K562 (cell line): Measurements from ENCODE around the gene COL4A4. TPM values are rescaled to one million over a fixed set of nuclear protein-coding genes. Genes with fewer than 3 reads are reported as not detected.

Source experiments
- ATAC-seq: fragments of 200-7000 bp; cut with Tn5 transposase; 3 replicates; pipeline ENCODE4 v1.9.1; 2020; ENCODE audit warnings: moderate library complexity
- BruUV-seq: library from RNA; stranded (reverse); fragments of 400-500 nt; replicated peaks from 2 replicates; lab custom pipeline; 2021; lab: Mats Ljungman, UMichigan
- CTCF ChIA-PET: fragments of 300-600 bp; formaldehyde crosslinking; extraction: SDS; loops from one replicate; lab custom pipeline; 2021; ENCODE audit warnings: low intra/inter-chr PET ratio; lab: Yijun Ruan, JAX
- POLR2A ChIA-PET: fragments of 300-600, 350-650 bp; sonication (Branson Sonifier 250); formaldehyde crosslinking; extraction: SDS; loops from one replicate; lab custom pipeline; 2021; ENCODE audit warnings: antibody characterized with exemption, inconsistent platforms; lab: Yijun Ruan, JAX
- DNase-seq, 4 experiments: peaks; one replicate each; pipeline versions ENCODE4 v3.0.0 to v3.0.0-alpha.2; 2011 to 2018; ENCODE audit warnings: low spot score in 3 of 4, mixed read lengths in 3 of 4; ENCODE audit errors: extremely low read depth in 1 of 4
- FAIRE-seq: peaks from 2 replicates; lab custom pipeline; 2011; peaks lifted over from hg19 to GRCh38; lab: Jason Lieb, UNC
- H2AFZ ChIP-seq: 2 replicates; pipeline ENCODE4 v1.6.0; 2011; ENCODE audit warnings: low read depth, low read length, control low read depth, inconsistent platforms
- H3K27ac ChIP-seq: fragments of 200-600 bp; 3 replicates; pipeline ENCODE4 v1.8.0; 2011; ENCODE audit warnings: low read depth, mild to moderate bottlenecking, control low read depth, inconsistent platforms, low read length, moderate library complexity, mixed read lengths; ENCODE audit errors: extremely low read depth
- H3K27me3 ChIP-seq, 2 experiments: fragments of 300-600 bp in 1 of 2; 2 replicates in 1 of 2; 3 replicates in 1 of 2; pipeline versions ENCODE4 v1.6.0 to v1.8.0; 2011; ENCODE audit warnings: inconsistent platforms in 2 of 2, low read length in 2 of 2, mild to moderate bottlenecking in 1 of 2, mixed read lengths in 1 of 2, moderate library complexity in 1 of 2; ENCODE audit not compliant: control insufficient read depth in 2 of 2, insufficient read depth in 2 of 2
- H3K36me3 ChIP-seq: fragments of 300-600 bp; 3 replicates; pipeline ENCODE4 v1.8.0; 2011; ENCODE audit warnings: mild to moderate bottlenecking, low read length, inconsistent platforms; ENCODE audit not compliant: control insufficient read depth, insufficient read depth
- H3K4me1 ChIP-seq, 2 experiments: fragments of 200-600 bp in 1 of 2; replicated peaks in 1 of 2; 2 replicates in 1 of 2; 3 replicates in 1 of 2; pipeline versions ENCODE4 v1.5.1 to v1.8.0; 2011; ENCODE audit warnings: inconsistent platforms in 2 of 2, low read length in 2 of 2, mild to moderate bottlenecking in 1 of 2, mixed read lengths in 1 of 2, moderate library complexity in 1 of 2; ENCODE audit not compliant: control insufficient read depth in 2 of 2, insufficient read depth in 2 of 2
- H3K4me2 ChIP-seq: 2 replicates; pipeline ENCODE4 v1.6.1; 2011; ENCODE audit warnings: low read length, control low read depth, inconsistent platforms, mixed read lengths; ENCODE audit not compliant: insufficient read depth
- H3K4me3 ChIP-seq: fragments of 200-600 bp; sonication (generic), shearing (Covaris generic); 2 replicates; pipeline ENCODE4 v1.5.1; 2016; ENCODE audit warnings: control low read depth, inconsistent platforms
- H3K79me2 ChIP-seq: fragments of 200-600 bp; 3 replicates; pipeline ENCODE4 v1.8.0; 2011; ENCODE audit warnings: low read length, inconsistent platforms; ENCODE audit not compliant: control insufficient read depth, insufficient read depth
- H3K9ac ChIP-seq, 2 experiments: 2 replicates each; pipeline versions ENCODE4 v1.6.0 to v1.6.1; 2011; ENCODE audit warnings: low read depth in 2 of 2, low read length in 2 of 2, control low read depth in 1 of 2, inconsistent platforms in 1 of 2, mild to moderate bottlenecking in 1 of 2, mixed read lengths in 1 of 2; ENCODE audit not compliant: insufficient read depth in 1 of 2
- H3K9me1 ChIP-seq: one replicate; pipeline ENCODE4 v1.6.0; 2011; ENCODE audit warnings: inconsistent platforms, mild to moderate bottlenecking, low read length, moderate library complexity; ENCODE audit not compliant: control insufficient read depth, insufficient read depth
- H3K9me3 ChIP-seq: replicated peaks from 2 replicates; pipeline ENCODE4 v1.5.1; 2011; ENCODE audit warnings: low read depth, low read length, inconsistent platforms; ENCODE audit not compliant: control insufficient read depth, insufficient read depth
- H4K20me1 ChIP-seq: replicated peaks from 2 replicates; pipeline ENCODE4 v1.6.1; 2011; ENCODE audit warnings: low read length, inconsistent platforms, mixed read lengths; ENCODE audit not compliant: control insufficient read depth, insufficient read depth
- ARHGAP35 ChIP-seq: fragments of 450-650 bp; IDR thresholded peaks from 2 replicates; pipeline ENCODE4 v1.6.1; 2018; ENCODE audit not compliant: partially characterized antibody
- BRF2 ChIP-seq: IDR thresholded peaks from 3 replicates; pipeline ENCODE4 v1.6.1; 2011; ENCODE audit warnings: borderline replicate concordance, mild to moderate bottlenecking; ENCODE audit not compliant: insufficient read length, insufficient read depth
- CTCF ChIP-seq, 3 experiments: IDR thresholded peaks in 2 of 3; conservative IDR thresholded peaks in 1 of 3; 2 replicates each; pipeline ENCODE4 v1.5.1; 2011 to 2012; ENCODE audit warnings: low read length in 3 of 3, mild to moderate bottlenecking in 3 of 3, control low read depth in 2 of 3, improper control_type of control experiment in 1 of 3, inconsistent platforms in 1 of 3, low read depth in 1 of 3, mixed read lengths in 1 of 3, moderate library complexity in 1 of 3; ENCODE audit not compliant: insufficient read depth in 2 of 3
- ETV5 ChIP-seq: sonication (generic); formaldehyde crosslinking; IDR thresholded peaks from 2 replicates; pipeline ENCODE4 v1.4.0; 2020; ENCODE audit warnings: low read depth, mild to moderate bottlenecking, missing genetic modification reagents
- GABPA ChIP-seq: fragments of 200-800 bp; sonication (Bioruptor generic); conservative IDR thresholded peaks from 2 replicates; pipeline ENCODE4 v1.6.1; 2016; ENCODE audit warnings: low read depth, missing genetic modification characterization, missing compliant biosample characterization
- KLF6 ChIP-seq: fragments of 250-450 bp; sonication (Bioruptor Pico); IDR thresholded peaks from 2 replicates; pipeline ENCODE4 v1.4.0; 2020; ENCODE audit warnings: mild to moderate bottlenecking, moderate library complexity, borderline replicate concordance
- NFATC3 ChIP-seq: fragments of 450-650 bp; IDR thresholded peaks from 2 replicates; pipeline ENCODE4 v1.6.1; 2017; ENCODE audit warnings: mild to moderate bottlenecking
- PHTF2 ChIP-seq: fragments of 250-450 bp; sonication (Bioruptor Pico); IDR thresholded peaks from 2 replicates; pipeline ENCODE4 v1.5.0; 2021; ENCODE audit warnings: mild to moderate bottlenecking
- POLR3A ChIP-seq: IDR thresholded peaks from 2 replicates; pipeline ENCODE4 v1.6.1; 2011; ENCODE audit warnings: borderline replicate concordance, mild to moderate bottlenecking, moderate library complexity; ENCODE audit not compliant: insufficient read length, insufficient read depth; ENCODE audit errors: extremely low read depth
- PRMT5 ChIP-seq: sonication (generic); formaldehyde crosslinking; IDR thresholded peaks from 2 replicates; pipeline ENCODE4 v1.5.0; 2020; ENCODE audit warnings: missing genetic modification reagents
- ZNF133 ChIP-seq: fragments of 250-450 bp; sonication (Bioruptor Pico); IDR thresholded peaks from 2 replicates; pipeline ENCODE4 v1.4.0; 2020; ENCODE audit warnings: mild to moderate bottlenecking
- ZNF212 ChIP-seq: fragments of 450-650 bp; formaldehyde crosslinking; IDR thresholded peaks from 2 replicates; pipeline ENCODE4 v1.4.0; 2020; ENCODE audit warnings: mild to moderate bottlenecking
- ZNF511 ChIP-seq: sonication (generic); formaldehyde crosslinking; IDR thresholded peaks from 2 replicates; pipeline ENCODE4 v1.8.0; 2022; ENCODE audit warnings: mild to moderate bottlenecking, missing genetic modification reagents
- ZNF561 ChIP-seq: fragments of 450-650 bp; formaldehyde crosslinking; conservative IDR thresholded peaks from 2 replicates; pipeline ENCODE4 v1.4.0; 2020; ENCODE audit warnings: mild to moderate bottlenecking, moderate library complexity
- ZNF589 ChIP-seq: fragments of 200-800 bp; sonication (Bioruptor generic); IDR thresholded peaks from 2 replicates; pipeline ENCODE4 v1.6.1; 2016; ENCODE audit warnings: low read depth, missing genetic modification characterization, missing compliant biosample characterization
- ZNF699 ChIP-seq: fragments of 250-450 bp; sonication (Bioruptor Pico); IDR thresholded peaks from 2 replicates; pipeline ENCODE4 v1.8.0; 2021; ENCODE audit warnings: mild to moderate bottlenecking, moderate library complexity; ENCODE audit not compliant: insufficient replicate concordance
- ZNF77 ChIP-seq: fragments of 250-450 bp; sonication (Bioruptor Pico); IDR thresholded peaks from 2 replicates; pipeline ENCODE4 v1.5.0; 2020
- in situ Hi-C: fragments of 300-500 bp; cut with MboI; formaldehyde crosslinking; loops from 4 replicates; pipeline ENCODE4 v1.15.0; 2018; ENCODE audit warnings: inconsistent platforms, mixed read lengths
- intact Hi-C: fragments of 100-400 bp; cut with micrococcal nuclease; formaldehyde crosslinking; loops from 2 replicates; pipeline ENCODE4 v1.14.2; 2022
- polyA plus RNA-seq, 8 experiments: library from polyadenylated mRNA; depleted of rRNA in 4 of 8; stranded (reverse) in 5 of 8; unstranded in 3 of 8; fragments of >200 nt; fragmentation: Nextera tagmentation in 2 of 8; fragmentation: Illumina TruSeq in 1 of 8; extraction: Ambion mirVana in 2 of 8; extraction: Trizol in 1 of 8; gene quantifications; 2 replicates each; pipeline versions ENCODE4 v1.2.1 to v1.2.3, GENCODE V29; 2011 to 2014; ENCODE audit warnings: inconsistent platforms in 1 of 8, missing spikeins in 1 of 8
- total RNA-seq, 7 experiments: library from RNA; depleted of rRNA in 6 of 7; stranded (reverse); fragments of >200 nt in 6 of 7; fragmentation: Illumina TruSeq in 2 of 7; extraction: Trizol in 2 of 7; gene quantifications; 2 replicates each; pipeline versions ENCODE4 v1.2.1 to v1.2.3, GENCODE V29; 2011 to 2021; ENCODE audit warnings: low replicate concordance in 1 of 7

Gene COL4A4
- total and polyA plus RNA-seq, 9 of the 15 experiments (the other 6 are each of a cell fraction or from before 2014, with no cell fraction given), result under 0.01 to 0.01 TPM; not detected in 7

GRCh38 chr2:227123697-227124096 is 40.3 kb downstream of the COL4A4 start (continued):
- no peak for TF ChIP-seq KLF6 (CRISPR knock-in tag)

- Histone ChIP-seq H3K9me1 (no peaks in the 10 kb centered on the region), H3K9ac (no peak overlapping the region), H2AFZ (no peak overlapping the region), H3K4me3 (no peak overlapping the region), H3K27me3 (no peaks in the 10 kb centered on the region), H3K36me3 (no peaks in the 10 kb centered on the region), H3K9me3 (no peaks in the 10 kb centered on the region), H3K4me1 (no peaks in the 10 kb centered on the region), H3K27ac (no peak overlapping the region), H3K4me2 (no peak overlapping the region), H4K20me1 (no peaks in the 10 kb centered on the region), H3K79me2 (no peaks in the 10 kb centered on the region)
- FAIRE-seq (no peak), DNase-seq (no peak), ATAC-seq (no peak)
- intact Hi-C loops, result no loop called here
- BruUV-seq, result no TSS peak
- TF ChIP-seq BRF2 (no peak), ZNF77 (CRISPR knock-in tag) (no peak), ETV5 (CRISPR knock-in tag) (no peak), NFATC3 (no peak), ZNF133 (CRISPR knock-in tag) (no peak), ARHGAP35 (no peak), GABPA (tag) (no peak), KLF6 (CRISPR knock-in tag) (no peak), ZNF511 (CRISPR knock-in tag) (no peak), CTCF (IDR thresholded peaks at IDR 0.05 in 2 of 3, conservative IDR thresholded peaks at IDR 0.05 in 1 of 3; ENCODE audit: insufficient read depth in 2 of 3, low read depth in 1 of 3, low read length in 3 of 3) (no peak), ZNF699 (CRISPR knock-in tag) (no peak), PHTF2 (no peak), ZNF212 (CRISPR knock-in tag) (no peak), ZNF589 (CRISPR knock-in tag) (no peak), POLR3A (no peak), PRMT5 (CRISPR knock-in tag) (no peak), ZNF561 (CRISPR knock-in tag) (no peak)
- ChIA-PET CTCF (no interaction called here), POLR2A (no interaction called here)
- in situ Hi-C loops, result no loop called here
These were observed 45.7 kb downstream of the COL4A4 start for GRCh38 chr2:227118353-227118752.
